GM19324 (cell line): ENCODE data around the gene RABEP2.
"Not testable (repeated sequence)": the region's sequence is repeated elsewhere in the genome, so short reads cannot be mapped to it uniquely, and the experiment has no call there.

Experiments used
- ATAC-seq: cut with Tn5 transposase; IDR thresholded peaks from one replicate; pipeline ENCODE4 v1.9.1; 2021; ENCODE audit warnings: mild to moderate bottlenecking, moderate library complexity; ENCODE audit not compliant: unreplicated experiment, low FRiP score

RABEP2 gene, protein sequence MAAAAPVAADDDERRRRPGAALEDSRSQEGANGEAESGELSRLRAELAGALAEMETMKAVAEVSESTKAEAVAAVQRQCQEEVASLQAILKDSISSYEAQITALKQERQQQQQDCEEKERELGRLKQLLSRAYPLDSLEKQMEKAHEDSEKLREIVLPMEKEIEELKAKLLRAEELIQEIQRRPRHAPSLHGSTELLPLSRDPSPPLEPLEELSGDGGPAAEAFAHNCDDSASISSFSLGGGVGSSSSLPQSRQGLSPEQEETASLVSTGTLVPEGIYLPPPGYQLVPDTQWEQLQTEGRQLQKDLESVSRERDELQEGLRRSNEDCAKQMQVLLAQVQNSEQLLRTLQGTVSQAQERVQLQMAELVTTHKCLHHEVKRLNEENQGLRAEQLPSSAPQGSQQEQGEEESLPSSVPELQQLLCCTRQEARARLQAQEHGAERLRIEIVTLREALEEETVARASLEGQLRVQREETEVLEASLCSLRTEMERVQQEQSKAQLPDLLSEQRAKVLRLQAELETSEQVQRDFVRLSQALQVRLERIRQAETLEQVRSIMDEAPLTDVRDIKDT

DNA sequence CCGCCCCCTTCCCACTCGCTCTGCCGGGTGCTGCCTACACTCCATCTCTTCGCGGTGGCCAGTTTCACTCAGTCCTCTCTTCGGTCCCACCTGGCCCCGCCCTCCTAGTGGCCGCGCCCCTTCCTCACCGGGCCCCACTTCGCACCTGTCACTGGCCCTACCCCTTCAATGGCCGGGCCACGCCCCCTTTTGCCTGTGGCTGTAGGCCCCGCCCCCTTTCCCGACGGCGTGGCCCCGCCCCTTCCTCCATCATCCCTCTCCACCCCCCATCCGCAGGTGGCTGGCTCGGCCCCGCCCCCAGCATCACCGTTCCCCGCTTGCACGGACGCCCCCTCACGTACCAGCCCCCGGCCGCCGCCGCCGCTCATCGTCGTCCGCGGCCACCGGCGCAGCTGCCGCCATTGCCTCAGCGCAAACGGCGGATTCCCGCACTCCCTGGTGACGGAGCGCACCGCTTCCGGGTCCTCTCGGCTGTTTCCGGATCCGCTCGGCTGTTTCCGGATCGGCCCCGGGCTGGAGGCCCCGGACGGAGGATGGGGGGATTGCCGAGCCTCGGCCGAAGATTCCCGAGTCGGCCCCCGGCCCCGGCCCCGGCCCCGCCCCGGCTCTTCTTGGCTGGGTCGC, at the start of gene RABEP2:
Gene RABEP2, minus strand, starts transcription at position 477 of the 624 bp plus-strand sequence. Its CDS starts 75 bp downstream, at position 402.
- ATAC-seq = peak; percentile 66

DNA sequence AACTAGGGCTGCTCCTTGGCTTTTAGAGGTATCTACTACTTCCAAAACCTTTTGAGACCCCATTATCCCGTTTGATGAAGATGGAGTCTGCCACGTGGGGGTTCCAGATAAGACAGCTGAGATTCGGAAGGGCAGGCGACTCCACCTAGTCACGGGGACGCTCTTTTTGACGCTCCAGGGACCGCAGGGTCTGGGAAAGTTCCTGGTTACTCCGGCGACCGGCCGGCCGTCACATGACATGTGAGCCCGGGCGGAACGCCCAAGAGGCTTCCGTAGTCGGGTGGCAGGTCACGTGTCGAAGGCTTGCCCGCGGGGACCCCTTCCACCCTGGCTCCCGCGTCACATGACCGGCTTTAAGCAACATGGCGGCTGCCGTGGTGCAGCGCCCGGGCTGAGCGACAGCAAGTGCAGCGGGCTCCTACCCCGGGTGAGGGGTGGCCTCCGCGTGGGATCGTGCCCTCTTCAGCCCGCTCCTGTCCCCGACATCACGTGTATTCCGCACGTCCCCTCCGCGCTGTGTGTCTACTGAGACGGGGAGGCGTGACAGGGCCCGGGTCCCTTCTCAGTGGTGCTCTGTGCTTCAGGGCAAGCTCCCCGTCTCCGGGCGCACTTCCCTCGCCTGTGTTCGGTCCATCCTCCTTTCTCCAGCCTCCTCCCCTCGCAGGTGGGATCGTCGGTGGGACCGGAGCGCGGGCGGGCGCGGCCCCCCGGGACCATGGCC, 49.6 kb upstream of the RABEP2 start, which contains the start of gene SPNS1:
Gene SPNS1, plus strand, starts transcription at position 342 of the 721 bp plus-strand sequence. Its CDS starts 374 bp downstream, at position 716.
- peak; percentile 87 for ATAC-seq

DNA sequence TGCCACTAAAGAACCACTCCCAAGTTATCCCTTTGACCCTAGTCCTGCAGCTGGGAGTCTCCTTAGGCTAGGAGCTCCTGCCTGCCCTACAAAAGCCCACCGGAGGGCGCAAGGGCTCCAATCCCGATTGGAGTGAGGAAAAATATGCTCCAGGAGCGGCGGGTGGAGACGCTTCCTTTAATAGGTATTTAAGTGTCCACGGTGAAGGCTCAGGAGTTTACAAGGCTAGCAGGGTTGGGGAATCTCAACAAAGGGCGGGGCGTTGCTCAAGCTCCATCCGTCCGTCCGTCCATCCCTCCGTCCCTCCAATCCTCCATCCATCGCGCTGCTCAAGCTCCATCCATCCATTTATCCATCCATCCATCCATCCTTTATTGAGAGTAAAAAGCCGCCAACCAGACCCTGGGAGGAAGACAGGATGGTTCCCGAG, 49.0 kb upstream of the RABEP2 start:
- peak; percentile 9 for ATAC-seq

GRCh38 chr16:28969696-28970095, 44.7 kb upstream of the RABEP2 start:
- ATAC-seq = not testable (repeated sequence)

DNA sequence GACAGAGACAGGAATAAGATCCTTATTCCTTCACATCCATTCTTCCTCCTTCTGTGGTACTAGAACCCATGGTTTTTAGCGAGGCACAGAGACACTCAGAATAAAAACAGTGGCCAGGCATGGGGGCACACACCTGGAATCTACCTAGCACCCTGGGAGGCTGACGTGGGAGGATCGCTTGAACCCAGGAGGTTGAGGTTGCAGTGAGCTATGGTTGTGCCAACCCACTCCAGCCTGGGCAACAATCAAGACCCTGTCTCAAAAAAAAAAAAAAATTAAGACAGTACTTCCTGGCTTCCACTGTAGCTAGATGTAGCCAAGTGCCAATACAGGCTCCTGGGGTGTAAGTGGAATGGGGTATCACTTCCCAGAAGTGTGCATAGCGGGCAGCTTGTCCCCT, 42.1 kb upstream of the RABEP2 start:
- ATAC-seq = no peak

DNA sequence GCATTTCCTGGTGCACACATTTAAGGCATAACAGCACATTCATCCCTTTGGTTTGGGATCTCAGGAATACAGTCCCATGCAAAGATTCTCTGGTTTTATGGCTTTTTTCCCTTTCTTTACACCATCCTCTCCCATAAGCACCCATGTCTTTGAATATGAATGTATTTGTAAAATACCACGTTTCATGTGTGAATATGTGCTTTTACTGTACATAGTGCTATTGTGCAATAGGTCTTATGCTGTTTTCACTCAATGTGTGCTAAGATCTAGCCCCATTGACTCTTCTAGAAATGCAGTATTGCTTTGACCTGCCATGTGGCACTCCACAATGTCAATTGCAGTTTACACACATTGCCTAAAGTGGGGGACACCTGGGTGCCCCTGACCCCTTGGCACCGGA, 39.5 kb upstream of the RABEP2 start:
- no peak for ATAC-seq

DNA sequence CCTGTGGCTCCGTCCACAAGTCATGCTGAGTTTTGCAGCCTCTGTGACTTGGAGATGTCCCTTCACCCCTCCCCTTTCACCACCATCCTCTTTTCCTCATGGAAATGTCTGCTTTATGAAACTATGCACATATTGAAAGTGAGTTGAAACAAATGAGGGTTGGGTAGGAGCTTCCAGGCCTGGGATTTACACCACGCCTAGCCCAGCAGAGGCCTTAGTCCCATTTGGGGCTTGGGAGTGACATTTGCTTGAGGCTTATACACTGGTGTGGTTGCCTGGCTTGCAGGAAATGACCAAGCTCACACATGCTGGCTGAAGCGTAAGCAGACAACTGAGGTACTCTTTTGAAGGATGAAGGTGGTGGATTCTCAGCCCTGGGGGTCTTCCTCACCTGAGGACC, 39.0 kb upstream of the RABEP2 start:
- ATAC-seq = no peak

DNA sequence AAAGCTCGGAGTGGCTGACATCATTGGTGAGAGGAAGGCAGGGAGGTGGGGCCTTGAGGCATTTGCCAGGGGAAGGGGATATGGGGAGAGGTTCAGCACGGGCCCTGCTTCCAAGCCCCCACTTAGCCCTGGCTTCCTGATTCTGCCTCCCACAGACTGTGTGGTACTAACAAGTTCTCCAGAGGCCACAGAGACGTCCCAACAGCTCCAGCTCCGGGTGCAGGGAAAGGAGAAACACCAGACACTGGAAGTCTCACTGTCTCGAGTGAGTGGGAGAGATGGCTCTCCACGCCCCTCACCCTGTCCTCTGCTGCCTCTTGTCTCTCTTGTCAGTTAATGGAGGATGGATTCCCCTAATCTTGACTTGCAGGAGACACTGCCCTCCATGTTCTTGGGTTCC, 33.8 kb upstream of the RABEP2 start:
- no peak for ATAC-seq

DNA sequence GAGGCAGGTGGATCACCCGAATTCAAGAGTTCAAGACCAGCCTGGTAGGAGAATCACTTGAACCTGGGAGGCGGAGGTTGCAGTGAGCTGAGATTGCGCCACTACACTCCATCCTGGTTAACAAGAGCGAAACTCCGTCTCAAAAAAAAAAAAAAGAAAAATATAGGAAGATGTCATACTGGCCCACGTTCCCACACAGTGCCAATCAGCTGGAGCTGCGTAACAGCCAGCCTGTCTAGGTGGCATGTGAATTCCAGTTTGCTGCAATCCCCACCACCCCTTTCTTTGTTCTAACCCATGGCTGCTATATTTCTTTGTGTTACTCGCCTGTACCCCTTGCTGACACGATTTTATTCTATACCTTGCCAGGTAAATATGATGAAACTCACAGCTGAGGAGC, 33.2 kb upstream of the RABEP2 start:
- no peak for ATAC-seq

DNA sequence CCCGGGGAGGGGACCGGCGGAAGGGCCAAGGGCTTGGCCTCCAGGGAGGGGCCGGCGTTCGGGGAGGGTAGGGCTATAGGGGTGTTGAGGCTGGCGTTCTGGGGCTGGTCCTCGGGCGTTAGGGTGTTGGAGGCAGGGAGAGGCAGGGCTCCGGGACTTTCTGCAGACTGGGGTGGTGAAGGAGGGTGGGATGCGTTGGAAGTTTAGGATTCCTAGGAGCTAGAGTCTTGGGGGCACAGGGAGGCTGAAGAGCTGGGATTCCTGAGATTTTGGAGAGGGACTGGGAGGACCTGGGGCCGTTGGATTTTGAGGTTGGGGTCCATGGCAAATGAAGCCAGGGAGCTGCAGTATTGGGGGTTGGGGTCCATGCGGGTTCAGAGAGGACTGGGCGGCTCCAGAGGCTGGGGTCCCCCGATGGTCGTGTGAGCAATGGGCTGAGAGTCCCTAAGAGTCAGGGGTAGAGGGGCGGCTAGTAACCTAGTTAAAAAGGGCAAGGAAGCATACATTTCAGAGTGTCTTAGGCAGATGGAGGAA, 26.4 kb upstream of the RABEP2 start:
- ATAC-seq = no peak

GRCh38 chr16:28950648-28951409, 25.8 kb upstream of the RABEP2 start, which contains the start of gene NFATC2IP:
NFATC2IP (plus strand) TSS chr16:28950937; CDS start chr16:28951012, 75 bp downstream.
- peak; percentile 95 for ATAC-seq

GRCh38 chr16:28946681-28947080, 21.6 kb upstream of the RABEP2 start:
- no peak for ATAC-seq

DNA sequence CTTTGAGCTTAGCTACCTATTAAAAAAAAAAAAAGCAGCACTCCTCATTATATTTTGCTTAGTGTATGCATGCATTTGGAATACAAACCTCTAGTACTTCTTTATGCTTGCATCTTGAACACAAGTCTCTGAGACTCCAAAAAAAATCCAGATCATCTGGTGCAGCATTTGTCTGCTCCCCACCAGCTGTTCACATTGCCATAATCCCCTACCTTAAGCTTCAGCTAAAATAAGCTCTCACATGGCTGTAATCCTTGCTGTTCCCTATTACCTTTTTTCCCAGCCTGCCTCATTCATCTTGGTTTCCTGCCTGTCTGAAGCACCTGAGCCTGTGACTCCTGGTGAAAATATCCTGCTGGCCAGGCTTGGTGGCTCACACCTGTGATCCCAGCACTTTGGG, 18.2 kb upstream of the RABEP2 start:
- ATAC-seq = no peak

GRCh38 chr16:28939825-28940224, 14.8 kb upstream of the RABEP2 start:
- ATAC-seq = not testable (repeated sequence)

DNA sequence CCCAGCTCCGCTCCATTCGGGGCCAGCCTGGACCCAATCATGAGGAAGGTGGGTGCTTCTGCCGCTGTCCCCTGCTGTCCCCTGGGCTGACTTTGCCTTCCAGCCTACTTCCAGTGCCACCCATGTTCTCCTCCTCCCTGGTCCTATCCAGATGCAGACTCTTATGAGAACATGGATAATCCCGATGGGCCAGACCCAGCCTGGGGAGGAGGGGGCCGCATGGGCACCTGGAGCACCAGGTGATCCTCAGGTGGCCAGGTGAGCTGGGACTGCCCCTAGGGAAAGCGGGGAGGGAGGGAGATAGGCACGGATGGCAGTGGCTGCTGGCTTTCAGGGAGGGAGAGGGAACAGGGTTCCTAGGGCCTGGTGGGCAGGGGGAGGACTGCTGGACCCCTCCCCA, 13.7 kb upstream of the RABEP2 start:
- no peak for ATAC-seq

DNA sequence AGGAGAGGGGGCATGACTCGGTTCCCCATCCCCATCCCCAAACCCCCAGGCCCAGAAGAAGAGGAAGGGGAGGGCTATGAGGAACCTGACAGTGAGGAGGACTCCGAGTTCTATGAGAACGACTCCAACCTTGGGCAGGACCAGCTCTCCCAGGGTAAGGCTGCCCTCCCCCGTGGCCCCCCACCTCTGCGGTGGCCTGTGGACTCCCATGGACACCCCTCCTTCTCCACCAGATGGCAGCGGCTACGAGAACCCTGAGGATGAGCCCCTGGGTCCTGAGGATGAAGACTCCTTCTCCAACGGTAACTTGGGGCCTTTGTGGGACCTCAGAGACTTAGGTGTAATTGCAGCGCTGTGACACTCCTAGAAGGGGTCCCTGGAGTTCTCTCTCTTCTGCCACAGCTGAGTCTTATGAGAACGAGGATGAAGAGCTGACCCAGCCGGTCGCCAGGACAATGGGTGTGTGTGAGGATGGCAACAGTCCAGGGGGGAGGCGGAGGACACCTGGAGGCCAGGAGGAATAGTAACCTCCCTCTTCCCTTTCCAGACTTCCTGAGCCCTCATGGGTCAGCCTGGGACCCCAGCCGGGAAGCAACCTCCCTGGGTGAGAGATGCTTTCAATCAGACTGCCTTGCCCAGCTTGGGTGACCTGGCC, 12.3 kb upstream of the RABEP2 start:
- no peak for ATAC-seq

DNA sequence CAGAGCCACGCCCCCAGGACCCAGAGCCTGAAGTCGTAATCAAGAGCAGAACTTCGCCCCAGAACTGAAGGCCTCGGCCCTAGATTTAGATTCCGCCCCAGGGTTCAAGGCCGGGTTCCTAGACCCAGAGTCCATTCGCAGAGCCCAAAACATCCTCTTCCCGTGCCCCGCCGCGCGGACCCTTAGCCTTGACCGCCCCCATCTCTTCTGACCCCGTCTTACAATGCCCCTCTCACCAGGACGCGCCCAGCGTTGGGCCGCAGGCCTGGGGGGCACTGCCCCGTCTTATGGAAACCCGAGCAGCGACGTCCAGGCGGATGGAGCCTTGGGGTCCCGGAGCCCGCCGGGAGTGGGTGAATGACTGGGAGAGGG, 11.7 kb upstream of the RABEP2 start:
- ATAC-seq = no peak

GRCh38 chr16:28935924-28936783, 11.1 kb upstream of the RABEP2 start:
- no peak for ATAC-seq
